Measurements from ENCODE around the gene GOLT1A.

Gene GOLT1A

DNA sequence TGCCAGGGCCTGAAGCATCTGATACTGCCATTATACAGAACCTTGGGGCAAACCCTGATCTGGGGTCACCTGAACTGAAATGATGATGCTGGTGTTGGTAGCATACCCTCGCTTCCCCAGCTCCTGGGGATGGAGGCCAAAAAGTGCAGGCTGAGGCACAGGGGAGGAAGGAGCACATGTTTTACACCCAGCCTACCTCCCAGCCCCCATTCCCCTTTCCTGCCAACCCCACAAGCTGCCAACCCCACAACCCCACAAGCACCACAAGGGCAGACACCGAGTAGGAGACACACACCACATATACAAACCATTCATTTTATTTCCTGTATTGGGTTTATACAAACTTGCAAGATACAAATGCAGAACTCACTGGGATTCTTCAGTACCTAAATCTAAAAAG is 4.8 kb upstream of the GOLT1A start:
- Mint-ChIP-seq H3K9me3 (no peaks in the 10 kb centered on the region), H3K4me3 (no peak overlapping the region), H3K4me1 (ENCODE audit: low read depth) (peaks cover 13% of the 10 kb centered on the region), H3K27ac (no peak overlapping the region), H3K27me3 (peaks cover 8% of the 10 kb centered on the region), H3K36me3 (ENCODE audit: low read depth) (no peaks in the 10 kb centered on the region)
- intact Hi-C loops (cut with micrococcal nuclease): no loop called here

DNA sequence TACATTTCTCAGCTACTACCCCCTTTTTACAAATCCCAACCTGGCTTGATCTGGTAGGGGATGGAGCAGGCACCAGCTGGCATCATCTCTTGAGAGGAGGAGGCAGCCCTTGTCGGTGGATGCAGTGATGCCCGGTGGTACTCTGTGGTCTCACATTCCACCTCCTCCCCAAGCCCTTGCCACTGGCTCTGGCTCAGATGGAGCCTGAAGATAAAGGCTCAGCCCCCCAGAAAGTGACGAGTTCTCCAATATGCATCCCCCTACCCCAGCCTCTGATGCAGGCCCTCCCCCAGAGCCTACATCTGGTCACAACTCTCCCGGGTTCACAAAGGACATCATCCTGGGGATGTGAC is 3.8 kb upstream of the GOLT1A start:
- no peaks in the 10 kb centered on the region for H3K36me3 Mint-ChIP-seq (ENCODE audit: low read depth)
- peaks cover 12% of the 10 kb centered on the region for H3K27me3 Mint-ChIP-seq
- H3K4me1 Mint-ChIP-seq (ENCODE audit: low read depth): peaks cover 15% of the 10 kb centered on the region
- intact Hi-C loops (cut with micrococcal nuclease): no loop called here
- no peak overlapping the region for H3K27ac Mint-ChIP-seq
- no peak overlapping the region for H3K4me3 Mint-ChIP-seq
- H3K9me3 Mint-ChIP-seq: no peaks in the 10 kb centered on the region

DNA sequence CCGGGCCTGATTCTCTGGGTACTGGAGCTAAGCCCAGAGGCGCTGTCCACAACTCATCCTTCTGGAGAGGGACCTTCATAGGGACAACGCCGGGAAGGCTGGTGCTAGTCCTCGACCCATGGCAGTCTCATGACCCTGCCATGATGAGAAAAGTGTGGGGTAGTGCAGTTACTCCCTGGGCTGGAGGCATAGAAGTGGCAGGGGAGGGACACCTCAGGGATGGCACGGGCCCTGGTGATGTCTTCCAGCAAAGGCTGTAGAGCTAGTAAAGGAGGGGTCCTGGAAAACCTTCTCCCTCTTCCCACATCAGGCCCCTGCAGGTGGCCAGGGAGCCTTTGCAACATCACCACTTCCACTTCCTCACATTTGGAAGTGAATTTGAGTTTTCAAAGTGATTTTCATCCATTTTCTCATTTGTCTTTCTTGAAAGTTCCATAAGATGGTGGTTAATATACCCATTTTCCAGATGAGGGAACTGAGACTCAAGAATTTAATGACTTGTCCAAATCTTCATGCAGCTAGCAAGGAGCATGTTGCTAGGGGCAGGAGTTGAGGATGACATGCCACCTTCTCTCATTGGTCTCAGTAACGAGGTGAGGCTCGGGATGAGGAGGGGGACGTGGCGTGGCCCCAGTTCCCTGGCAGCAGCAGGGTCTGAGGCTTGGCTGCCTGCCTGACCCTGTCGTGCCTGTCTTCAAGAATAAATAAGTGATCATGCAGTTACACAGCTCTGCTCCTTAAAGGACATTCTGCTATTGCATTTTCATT is 3.3 kb upstream of the GOLT1A start:
- H3K27me3 Mint-ChIP-seq: peaks cover 12% of the 10 kb centered on the region
- H3K9me3 Mint-ChIP-seq: no peaks in the 10 kb centered on the region
- no peak overlapping the region for H3K27ac Mint-ChIP-seq
- no peak overlapping the region for H3K4me3 Mint-ChIP-seq
- peaks cover 15% of the 10 kb centered on the region for H3K4me1 Mint-ChIP-seq (ENCODE audit: low read depth)
- intact Hi-C loops (cut with micrococcal nuclease): no loop called here
- H3K36me3 Mint-ChIP-seq (ENCODE audit: low read depth): no peaks in the 10 kb centered on the region

DNA sequence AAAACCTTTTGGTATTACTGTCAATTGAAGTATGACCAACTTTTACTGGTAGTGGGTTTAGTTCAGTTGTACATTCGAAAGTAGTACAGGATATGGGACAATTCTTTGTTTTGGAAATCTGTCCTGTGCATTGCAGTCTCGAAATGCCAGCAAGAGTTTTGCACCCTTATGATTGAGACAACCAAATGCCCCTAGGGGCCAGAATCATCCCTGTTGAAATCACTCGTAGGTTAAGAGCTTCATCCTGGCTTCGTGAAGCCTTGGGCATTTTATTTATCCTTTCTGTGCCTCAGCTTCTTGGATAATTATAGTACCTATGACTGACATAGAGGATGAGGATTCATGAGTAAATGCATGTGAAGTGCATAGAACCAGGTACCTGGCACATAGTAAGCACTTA is 2.4 kb upstream of the GOLT1A start:
- Mint-ChIP-seq H3K36me3 (ENCODE audit: low read depth) (no peaks in the 10 kb centered on the region), H3K27ac (no peak overlapping the region), H3K4me1 (ENCODE audit: low read depth) (peaks cover 15% of the 10 kb centered on the region), H3K27me3 (peaks cover 12% of the 10 kb centered on the region), H3K9me3 (no peaks in the 10 kb centered on the region), H3K4me3 (no peak overlapping the region)
- intact Hi-C loops (cut with micrococcal nuclease): no loop called here

DNA sequence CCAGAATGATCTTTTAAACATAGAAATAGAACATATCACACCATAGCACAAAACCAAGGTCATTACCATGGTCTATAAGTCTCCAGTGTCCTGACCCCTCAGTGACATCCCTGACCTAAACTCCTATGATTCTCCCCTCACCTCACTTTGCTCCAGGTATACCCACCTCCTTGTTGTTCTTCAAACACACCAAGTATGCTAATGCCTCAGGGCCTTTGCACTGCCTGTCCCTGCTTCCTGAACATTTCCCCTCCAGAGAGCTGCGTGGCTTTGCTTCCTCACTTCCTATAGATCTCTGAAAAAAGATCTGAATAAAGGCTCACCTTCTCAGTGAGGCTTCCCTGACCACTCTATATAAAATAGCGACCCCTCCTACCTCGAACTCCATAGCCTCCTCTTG is 1.1 kb downstream of the GOLT1A start:
- Mint-ChIP-seq H3K9me3 (no peaks in the 10 kb centered on the region), H3K27ac (no peak overlapping the region), H3K27me3 (peaks cover 15% of the 10 kb centered on the region), H3K4me1 (ENCODE audit: low read depth) (peaks cover 9% of the 10 kb centered on the region), H3K36me3 (ENCODE audit: low read depth) (no peaks in the 10 kb centered on the region), H3K4me3 (no peak overlapping the region)
- intact Hi-C loops (cut with micrococcal nuclease): no loop called here

DNA sequence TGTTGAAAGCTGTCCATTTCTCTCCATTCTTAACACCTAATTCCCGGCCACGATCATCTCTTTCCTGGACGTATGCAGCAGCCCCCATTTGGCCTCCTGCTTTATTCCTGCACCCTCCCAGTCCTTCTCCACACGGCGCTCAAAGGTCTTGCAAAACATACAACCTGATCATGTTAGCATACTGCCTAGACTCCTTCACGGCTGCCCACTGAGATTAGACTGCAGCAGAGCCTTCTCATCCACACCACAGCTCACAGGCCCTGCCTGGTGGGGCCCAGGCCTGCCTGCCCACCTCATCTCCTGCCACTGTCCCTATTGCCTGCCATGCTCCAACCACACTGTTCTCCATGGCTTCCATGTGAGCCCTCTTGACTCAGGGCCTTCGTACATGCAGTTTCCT is 2.7 kb downstream of the GOLT1A start:
- Mint-ChIP-seq H3K36me3 (ENCODE audit: low read depth) (no peaks in the 10 kb centered on the region), H3K27ac (no peak overlapping the region), H3K4me1 (ENCODE audit: low read depth) (peaks cover 9% of the 10 kb centered on the region), H3K4me3 (no peak overlapping the region), H3K27me3 (peaks cover 21% of the 10 kb centered on the region), H3K9me3 (no peaks in the 10 kb centered on the region)
- intact Hi-C loops (cut with micrococcal nuclease): no loop called here

DNA sequence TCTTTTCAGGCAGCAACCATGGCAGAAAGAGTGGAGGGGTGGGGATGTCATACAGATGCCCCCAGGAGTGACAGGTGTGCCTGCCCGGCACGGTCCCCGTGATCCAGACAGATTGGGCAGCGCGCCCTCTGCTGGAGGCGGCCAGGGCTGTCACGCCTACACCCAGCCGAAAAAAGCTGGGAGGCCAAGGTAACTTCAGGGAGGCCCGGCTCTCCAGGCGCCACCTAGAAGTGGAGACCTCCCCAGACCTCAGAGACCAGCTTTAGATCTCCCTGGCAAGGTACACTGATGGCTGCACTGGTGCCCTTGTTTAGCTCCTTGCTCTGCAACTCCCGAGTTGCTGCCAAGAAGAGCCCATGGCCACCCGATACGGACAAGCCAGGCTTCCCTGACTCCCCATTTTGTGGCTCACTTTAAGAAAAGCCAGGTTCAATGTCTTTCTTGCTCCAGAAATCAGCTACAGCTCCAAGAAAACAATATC is 6.6 kb downstream of the GOLT1A start:
- H3K27ac Mint-ChIP-seq: no peak overlapping the region
- intact Hi-C loops (cut with micrococcal nuclease): loop anchor here (1.0 to 5.0 kb wide), 2 partner anchors 45 to 345 kb away; partner anchors contain the start of gene SNRPE
- H3K9me3 Mint-ChIP-seq: no peaks in the 10 kb centered on the region
- peaks cover 27% of the 10 kb centered on the region for H3K27me3 Mint-ChIP-seq
- no peak overlapping the region for H3K4me3 Mint-ChIP-seq
- no peaks in the 10 kb centered on the region for H3K36me3 Mint-ChIP-seq (ENCODE audit: low read depth)
- H3K4me1 Mint-ChIP-seq (ENCODE audit: low read depth): no peaks in the 10 kb centered on the region

DNA sequence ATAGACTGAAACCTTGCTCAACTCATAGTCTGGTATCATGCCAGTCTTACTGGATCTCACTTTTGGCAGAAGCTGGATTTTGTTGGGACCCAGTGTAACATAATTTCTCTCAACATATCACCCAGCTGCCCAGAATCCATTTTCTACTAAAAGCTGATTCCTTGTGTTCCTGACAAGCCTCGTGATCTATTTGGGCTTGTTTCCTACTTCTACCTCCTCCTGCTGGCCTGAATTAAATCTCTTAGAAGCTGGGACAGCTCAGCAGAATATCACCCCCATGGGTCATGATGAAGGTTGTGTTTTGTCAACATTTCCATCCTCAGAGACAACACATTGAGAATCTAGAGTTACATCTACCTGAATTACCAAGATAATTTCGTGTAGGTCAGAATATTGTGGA is 7.7 kb downstream of the GOLT1A start:
- intact Hi-C loops (cut with micrococcal nuclease): loop anchor here (5.0 kb wide), 1 partner anchor 344 kb away; the partner anchor contains the start of gene SNRPE
- Mint-ChIP-seq H3K9me3 (no peaks in the 10 kb centered on the region), H3K4me1 (ENCODE audit: low read depth) (no peaks in the 10 kb centered on the region), H3K4me3 (no peak overlapping the region), H3K27ac (no peak overlapping the region), H3K27me3 (peaks cover 27% of the 10 kb centered on the region), H3K36me3 (ENCODE audit: low read depth) (no peaks in the 10 kb centered on the region)

DNA sequence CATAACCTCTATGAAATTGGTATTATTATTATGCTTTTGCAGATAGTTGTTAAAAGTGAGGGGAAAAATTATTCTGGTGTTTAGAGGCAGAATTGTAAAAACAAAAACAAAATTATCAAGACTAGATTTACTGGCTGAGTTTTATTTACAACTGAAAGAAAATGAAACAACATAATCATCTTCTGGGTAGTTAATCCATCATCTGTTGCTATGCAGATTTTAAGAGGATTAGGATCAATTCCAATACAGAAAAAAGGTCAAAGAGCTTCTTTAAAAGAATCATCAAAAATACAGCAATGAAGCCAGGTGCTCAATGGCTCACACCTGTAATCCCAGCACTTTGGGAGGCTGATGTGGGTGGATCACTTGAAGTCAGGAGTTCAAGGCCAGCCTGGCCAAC is 8.3 kb downstream of the GOLT1A start:
- Mint-ChIP-seq H3K9me3 (no peaks in the 10 kb centered on the region), H3K27me3 (peaks cover 27% of the 10 kb centered on the region), H3K27ac (no peak overlapping the region), H3K4me3 (no peak overlapping the region), H3K4me1 (ENCODE audit: low read depth) (no peaks in the 10 kb centered on the region), H3K36me3 (ENCODE audit: low read depth) (no peaks in the 10 kb centered on the region)
- intact Hi-C loops (cut with micrococcal nuclease): loop anchor here (5.0 kb wide), 1 partner anchor 343 kb away; the partner anchor contains the start of gene SNRPE

DNA sequence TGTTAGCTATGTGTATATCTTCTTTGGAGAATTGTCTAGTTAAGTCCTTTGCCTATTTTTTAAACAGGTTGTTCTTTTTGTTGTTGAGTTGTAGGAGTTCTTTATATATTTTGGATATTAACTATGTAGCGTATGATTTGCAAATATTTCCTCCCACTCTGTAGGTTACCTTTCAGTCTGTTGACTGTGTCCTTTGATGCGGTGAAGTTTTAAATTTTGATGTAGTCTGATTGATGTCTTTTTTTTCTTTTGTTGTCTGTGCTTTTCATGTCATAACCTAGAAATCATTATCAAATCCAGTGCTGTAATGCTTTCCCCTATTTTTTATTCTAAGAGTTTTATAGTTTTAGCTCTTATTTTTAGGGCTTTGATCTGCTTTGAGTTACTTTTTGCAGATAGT is 8.8 kb downstream of the GOLT1A start:
- no peaks in the 10 kb centered on the region for H3K36me3 Mint-ChIP-seq (ENCODE audit: low read depth)
- intact Hi-C loops (cut with micrococcal nuclease): loop anchor here (5.0 kb wide), 1 partner anchor 343 kb away; the partner anchor contains the start of gene SNRPE

DNA sequence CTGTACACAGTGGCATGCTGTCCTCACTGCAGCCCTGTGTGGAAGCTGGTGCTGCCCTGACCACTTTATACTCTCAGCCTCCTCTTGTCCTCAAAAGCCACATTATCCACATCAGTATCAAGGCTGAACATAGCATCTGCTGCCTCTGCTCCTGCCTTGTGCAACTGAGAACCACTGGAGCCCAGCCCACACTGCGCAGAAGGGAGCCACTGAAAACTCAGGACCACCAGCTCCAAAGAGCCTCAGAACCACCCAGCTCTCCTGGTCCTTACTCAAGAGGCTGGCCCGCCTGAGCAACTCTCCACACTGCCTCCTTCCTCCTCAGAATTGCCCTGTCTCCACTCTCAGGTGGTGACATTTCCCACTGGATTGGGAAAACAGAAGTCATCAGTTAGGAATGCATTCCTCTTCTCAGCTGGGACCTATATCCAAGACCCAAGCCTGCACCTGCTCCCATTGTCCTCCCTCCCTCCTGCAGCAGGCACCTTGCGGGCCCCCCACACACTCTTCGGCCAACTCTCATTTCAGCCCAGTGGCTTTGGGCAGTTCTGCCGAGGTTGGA is 10.5 kb downstream of the GOLT1A start:
- Mint-ChIP-seq H3K27ac (no peak overlapping the region), H3K9me3 (no peaks in the 10 kb centered on the region), H3K4me1 (ENCODE audit: low read depth) (no peaks in the 10 kb centered on the region), H3K4me3 (no peak overlapping the region), H3K27me3 (peaks cover 24% of the 10 kb centered on the region), H3K36me3 (ENCODE audit: low read depth) (no peaks in the 10 kb centered on the region)
- intact Hi-C loops (cut with micrococcal nuclease): no loop called here

More for the DNA sequence above, 8.8 kb downstream of the GOLT1A start:
- H3K4me3 Mint-ChIP-seq: no peak overlapping the region
- no peak overlapping the region for H3K27ac Mint-ChIP-seq
- no peaks in the 10 kb centered on the region for H3K4me1 Mint-ChIP-seq (ENCODE audit: low read depth)
- H3K27me3 Mint-ChIP-seq: peaks cover 24% of the 10 kb centered on the region
- no peaks in the 10 kb centered on the region for H3K9me3 Mint-ChIP-seq

DNA sequence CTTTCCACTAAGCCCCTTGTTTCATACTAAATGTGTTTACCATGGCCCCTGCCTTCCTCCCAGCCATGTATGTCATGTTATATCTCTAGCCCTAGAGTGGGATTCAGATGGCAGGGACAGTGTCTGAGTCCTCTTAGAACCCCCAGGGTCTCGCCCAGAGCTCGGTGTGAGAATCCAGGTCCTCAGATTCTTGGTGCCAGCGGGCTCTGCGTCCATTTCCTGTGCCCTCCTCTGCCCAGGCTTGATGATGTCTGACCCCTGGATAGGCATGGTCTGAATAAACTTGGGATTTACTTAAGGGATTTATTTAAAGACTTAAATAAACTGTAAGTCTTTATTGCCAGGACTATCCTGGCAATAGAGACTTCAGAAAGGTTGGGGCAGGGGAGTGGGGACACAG is 11.3 kb downstream of the GOLT1A start:
- Mint-ChIP-seq H3K4me1 (ENCODE audit: low read depth) (no peaks in the 10 kb centered on the region), H3K27ac (no peak overlapping the region), H3K9me3 (no peaks in the 10 kb centered on the region), H3K27me3 (peaks cover 24% of the 10 kb centered on the region), H3K4me3 (no peak overlapping the region), H3K36me3 (ENCODE audit: low read depth) (no peaks in the 10 kb centered on the region)
- intact Hi-C loops (cut with micrococcal nuclease): no loop called here

DNA sequence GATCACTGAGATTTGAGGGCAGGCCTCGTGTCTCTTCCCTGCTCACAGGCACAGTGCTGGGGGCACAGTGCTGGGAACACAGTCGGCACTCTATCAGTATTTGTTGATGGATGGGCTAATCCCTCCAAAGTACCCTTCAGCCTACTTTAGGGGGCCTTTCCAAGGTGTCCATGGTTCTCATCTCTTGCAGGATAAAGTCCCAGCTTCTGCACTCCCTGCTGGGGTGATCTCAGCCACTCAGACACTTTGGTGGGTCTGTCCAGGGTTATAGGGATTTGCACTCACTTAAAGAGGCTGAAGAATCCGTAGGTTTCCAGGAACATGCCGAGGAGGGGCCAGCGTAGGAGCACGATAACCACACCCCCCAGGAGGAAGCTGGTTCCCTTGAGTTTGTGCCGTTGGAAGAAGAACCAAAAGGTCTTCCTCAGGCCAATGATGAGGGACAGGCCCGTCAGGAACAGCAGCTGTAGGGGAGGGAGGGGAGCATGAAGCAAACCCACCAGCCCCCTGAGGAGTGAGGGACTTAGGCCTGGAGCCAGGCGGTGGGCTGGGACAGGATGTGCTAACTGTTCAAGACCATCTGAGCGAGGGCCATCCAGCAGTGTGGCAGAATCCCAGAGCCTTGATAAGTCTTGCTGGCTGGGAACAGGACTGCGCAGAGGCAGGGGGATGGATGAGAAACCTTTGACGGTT is 12.3 kb downstream of the GOLT1A start:
- no peak overlapping the region for H3K27ac Mint-ChIP-seq
- H3K4me1 Mint-ChIP-seq (ENCODE audit: low read depth): no peaks in the 10 kb centered on the region
- peaks cover 20% of the 10 kb centered on the region for H3K27me3 Mint-ChIP-seq
- H3K4me3 Mint-ChIP-seq: no peak overlapping the region
- intact Hi-C loops (cut with micrococcal nuclease): no loop called here
- no peaks in the 10 kb centered on the region for H3K9me3 Mint-ChIP-seq
- H3K36me3 Mint-ChIP-seq (ENCODE audit: low read depth): no peaks in the 10 kb centered on the region

DNA sequence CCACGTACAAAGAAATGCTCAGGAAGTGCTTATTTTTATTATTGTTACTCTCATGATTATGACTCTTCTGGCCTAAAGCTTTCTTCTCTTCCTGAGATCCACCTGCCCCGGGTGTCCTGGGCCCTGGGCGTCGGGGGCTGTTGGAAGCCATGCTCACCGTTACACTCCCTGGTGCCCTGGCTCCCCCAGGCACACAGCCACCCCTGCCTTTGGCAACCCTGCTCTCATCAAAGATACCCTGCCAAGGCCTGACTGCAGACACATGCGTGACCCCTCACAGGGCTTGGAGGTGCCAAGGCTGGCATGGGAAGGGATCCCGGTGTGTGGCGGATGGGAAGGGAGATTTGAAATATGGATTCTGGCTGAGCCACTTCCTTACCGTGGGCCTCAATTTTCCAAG is 14.2 kb downstream of the GOLT1A start:
- Mint-ChIP-seq H3K9me3 (no peaks in the 10 kb centered on the region), H3K27ac (no peak overlapping the region), H3K4me1 (ENCODE audit: low read depth) (no peaks in the 10 kb centered on the region), H3K27me3 (peaks cover 17% of the 10 kb centered on the region), H3K4me3 (no peak overlapping the region), H3K36me3 (ENCODE audit: low read depth) (no peaks in the 10 kb centered on the region)
- intact Hi-C loops (cut with micrococcal nuclease): no loop called here
